H9 (cell line): Measurements from ENCODE around the gene NLRP14. TPM values are rescaled to one million over a fixed set of nuclear protein-coding genes. Genes with fewer than 3 reads are reported as not detected.

ENCODE experiments used
- DNase-seq: peaks from one replicate; pipeline ENCODE4 v3.0.0-alpha.2; 2017
- H2AFZ ChIP-seq: one replicate; pipeline ENCODE4 v1.6.1; 2013; ENCODE audit warnings: mild to moderate bottlenecking, low read length, control low read depth, moderate library complexity
- H2AK5ac ChIP-seq: 2 replicates; pipeline ENCODE4 v1.6.1; 2013; ENCODE audit warnings: low read length, control low read depth, mixed read lengths; ENCODE audit not compliant: insufficient read length
- H2BK120ac ChIP-seq: one replicate; pipeline ENCODE4 v1.6.1; 2013; ENCODE audit warnings: low read depth, mild to moderate bottlenecking, low read length, control low read depth, inconsistent platforms; ENCODE audit not compliant: poor library complexity, severe bottlenecking
- H2BK12ac ChIP-seq: 2 replicates; pipeline ENCODE4 v1.6.1; 2013; ENCODE audit warnings: low read length, control low read depth, mixed read lengths, low read depth; ENCODE audit not compliant: insufficient read length
- H2BK15ac ChIP-seq: 2 replicates; pipeline ENCODE4 v1.6.1; 2013; ENCODE audit warnings: low read depth, low read length, control low read depth
- H2BK20ac ChIP-seq: one replicate; pipeline ENCODE4 v1.6.1; 2013; ENCODE audit warnings: low read depth, mild to moderate bottlenecking, low read length, control low read depth, inconsistent platforms; ENCODE audit not compliant: poor library complexity, severe bottlenecking
- H2BK5ac ChIP-seq: 2 replicates; pipeline ENCODE4 v1.6.1; 2013; ENCODE audit warnings: low read length, control low read depth, mixed read lengths; ENCODE audit not compliant: insufficient read length
- H3K14ac ChIP-seq: 2 replicates; pipeline ENCODE4 v1.6.1; 2013; ENCODE audit warnings: low read length, control low read depth; ENCODE audit not compliant: insufficient read depth
- H3K18ac ChIP-seq: 2 replicates; pipeline ENCODE4 v1.6.1; 2013; ENCODE audit warnings: low read depth, mild to moderate bottlenecking, mixed read lengths, low read length, control low read depth; ENCODE audit not compliant: insufficient read length
- H3K23ac ChIP-seq: 2 replicates; pipeline ENCODE4 v1.6.1; 2013; ENCODE audit warnings: low read length, control low read depth, mixed read lengths, low read depth; ENCODE audit not compliant: insufficient read length
- H3K23me2 ChIP-seq: 2 replicates; pipeline ENCODE4 v1.6.1; 2013; ENCODE audit warnings: low read depth, mild to moderate bottlenecking, mixed read lengths, low read length, control low read depth; ENCODE audit not compliant: insufficient read length, poor library complexity, severe bottlenecking
- H3K27ac ChIP-seq: 2 replicates; pipeline ENCODE4 v1.5.1; 2013; ENCODE audit warnings: low read length, control low read depth, mixed read lengths, low read depth; ENCODE audit not compliant: insufficient read length
- H3K27me3 ChIP-seq: 2 replicates; pipeline ENCODE4 v1.6.1; 2013; ENCODE audit warnings: low read length, control low read depth, inconsistent platforms; ENCODE audit not compliant: insufficient read depth
- H3K4ac ChIP-seq: 2 replicates; pipeline ENCODE4 v1.6.1; 2013; ENCODE audit warnings: low read depth, mild to moderate bottlenecking, control low read depth, inconsistent platforms, low read length, moderate library complexity
- H3K4me1 ChIP-seq: 2 replicates; pipeline ENCODE4 v1.6.1; 2013; ENCODE audit warnings: low read length, control low read depth, inconsistent platforms; ENCODE audit not compliant: insufficient read depth
- H3K4me2 ChIP-seq: 2 replicates; pipeline ENCODE4 v1.6.1; 2013; ENCODE audit warnings: low read length, control low read depth, mixed read lengths; ENCODE audit not compliant: insufficient read length, insufficient read depth
- H3K56ac ChIP-seq: 2 replicates; pipeline ENCODE4 v1.6.1; 2013; ENCODE audit warnings: low read depth, mild to moderate bottlenecking, mixed read lengths, low read length, control low read depth; ENCODE audit not compliant: insufficient read length
- H3K79me1 ChIP-seq: 2 replicates; pipeline ENCODE4 v1.6.1; 2013; ENCODE audit warnings: low read depth, mild to moderate bottlenecking, moderate library complexity, low read length, control low read depth, inconsistent platforms; ENCODE audit not compliant: insufficient read depth, poor library complexity, severe bottlenecking
- H3K79me2 ChIP-seq: 2 replicates; pipeline ENCODE4 v1.6.1; 2013; ENCODE audit warnings: low read length, control low read depth, inconsistent platforms; ENCODE audit not compliant: insufficient read depth
- H3K9ac ChIP-seq: 2 replicates; pipeline ENCODE4 v1.6.1; 2013; ENCODE audit warnings: low read length, control low read depth, mixed read lengths; ENCODE audit not compliant: insufficient read length; ENCODE audit errors: extremely low read depth
- H3K9me3 ChIP-seq: one replicate; pipeline ENCODE4 v1.6.1; 2013; ENCODE audit warnings: low read depth, low read length, inconsistent platforms; ENCODE audit not compliant: control insufficient read depth
- H3T11ph ChIP-seq: one replicate; pipeline ENCODE4 v1.6.1; 2013; ENCODE audit warnings: mild to moderate bottlenecking, low read length, control low read depth, inconsistent platforms
- H4K20me1 ChIP-seq: one replicate; pipeline ENCODE4 v1.6.1; 2013; ENCODE audit not compliant: control insufficient read depth, insufficient read length, insufficient read depth
- H4K5ac ChIP-seq: 2 replicates; pipeline ENCODE4 v1.6.1; 2013; ENCODE audit warnings: low read depth, mild to moderate bottlenecking, mixed read lengths, low read length, control low read depth; ENCODE audit not compliant: insufficient read length
- H4K8ac ChIP-seq: replicated peaks from 2 replicates; pipeline ENCODE4 v1.6.1; 2013; ENCODE audit warnings: low read length, control low read depth, mixed read lengths, low read depth; ENCODE audit not compliant: insufficient read length
- H4K91ac ChIP-seq: 2 replicates; pipeline ENCODE4 v1.6.1; 2013; ENCODE audit warnings: low read depth, mild to moderate bottlenecking, moderate library complexity, mixed read lengths, low read length, control low read depth; ENCODE audit not compliant: insufficient read length
- H3K27ac Mint-ChIP-seq, 3 experiments: 2 replicates in 2 of 3; 3 replicates in 1 of 3; pipeline ENCODE4 v1.8.0; 2020 to 2021; ENCODE audit warnings: mixed read lengths in 3 of 3, mild to moderate bottlenecking in 1 of 3, moderate library complexity in 1 of 3
- H3K27me3 Mint-ChIP-seq: 2 replicates; pipeline ENCODE4 v1.8.0; 2021; ENCODE audit warnings: low read depth, mild to moderate bottlenecking, moderate library complexity, mixed read lengths
- H3K36me3 Mint-ChIP-seq, 3 experiments: 2 replicates in 2 of 3; 3 replicates in 1 of 3; pipeline ENCODE4 v1.8.0; 2020 to 2021; ENCODE audit warnings: low read depth in 3 of 3, mixed read lengths in 3 of 3; ENCODE audit not compliant: insufficient read depth in 1 of 3
- H3K4me1 Mint-ChIP-seq, 2 experiments: 2 replicates each; pipeline ENCODE4 v1.8.0; 2020; ENCODE audit warnings: mixed read lengths in 2 of 2
- H3K4me3 Mint-ChIP-seq, 2 experiments: 2 replicates in 1 of 2; 3 replicates in 1 of 2; pipeline ENCODE4 v1.8.0; 2020 to 2021; ENCODE audit warnings: mild to moderate bottlenecking in 2 of 2, mixed read lengths in 2 of 2, moderate library complexity in 1 of 2
- H3K9me3 Mint-ChIP-seq, 2 experiments: 2 replicates in 1 of 2; 3 replicates in 1 of 2; pipeline ENCODE4 v1.8.0; 2020; ENCODE audit warnings: mild to moderate bottlenecking in 2 of 2, mixed read lengths in 2 of 2, moderate library complexity in 1 of 2
- WGBS: extraction: QIAGEN DNeasy Blood & Tissue Kit; methylation state at CpG from one replicate; pipeline ENCODE4 v1.1.7; 2013; ENCODE audit warnings: missing lambda C conversion rate, low lambda C conversion rate, mixed read lengths; ENCODE audit not compliant: insufficient read length; ENCODE audit errors: extremely low coverage; 5-methylcytosine and 5-hydroxymethylcytosine counted together
- total RNA-seq: library from RNA; stranded (reverse); gene quantifications from 2 replicates; pipeline ENCODE4 v1.2.1, GENCODE V29; 2021
- TF ChIP-seq, protein P1 (sequence below): fragments of 200-600 bp; sonication (generic); conservative IDR thresholded peaks from 3 replicates; pipeline ENCODE4 v1.8.0; 2021; ENCODE audit warnings: antibody characterized with exemption, mild to moderate bottlenecking

The NLRP14 gene
- total RNA-seq, 1 experiment from 2014 or later = 0.07 TPM

DNA sequence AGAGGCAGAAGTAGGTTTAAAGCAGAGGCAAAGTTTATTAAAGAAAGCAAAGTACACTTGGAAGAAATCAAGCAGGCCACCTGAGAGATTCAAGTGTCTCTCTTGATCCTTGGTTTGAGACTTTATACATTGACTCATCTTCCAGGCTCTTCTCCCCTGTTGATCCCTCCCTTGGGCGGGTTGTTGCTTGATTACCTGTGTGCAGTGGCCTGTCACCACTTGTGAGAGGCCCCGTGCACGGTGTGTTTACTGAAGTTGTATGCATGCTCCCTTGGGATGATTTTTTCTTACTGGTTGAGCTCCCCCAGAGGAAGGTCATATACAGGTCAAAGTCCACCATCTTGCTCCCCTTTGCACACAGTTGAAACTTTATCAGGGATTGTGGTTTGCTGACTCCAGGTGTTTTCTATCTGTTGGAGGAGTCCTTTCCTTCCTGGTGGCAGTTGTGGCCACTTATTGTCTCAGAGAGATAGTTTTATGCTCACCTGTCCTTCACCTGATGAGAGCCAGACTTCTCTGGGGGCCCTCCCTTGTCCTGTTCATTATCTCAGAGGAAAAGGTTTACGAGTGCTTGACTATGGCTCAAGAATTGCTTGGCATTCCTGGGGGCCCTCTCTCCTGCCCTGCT, 52.2 kb downstream of the NLRP14 start:
- Histone ChIP-seq H3K23me2 (no peaks in the 10 kb centered on the region), H3K4me2 (no peak overlapping the region), H3K23ac (no peak overlapping the region), H3K56ac (no peak overlapping the region), H3K27me3 (no peaks in the 10 kb centered on the region), H3K18ac (no peak overlapping the region), H3K4ac (no peak overlapping the region), H4K5ac (no peak overlapping the region), H4K91ac (no peak overlapping the region), H3K14ac (no peak overlapping the region), H4K8ac (no peak overlapping the region), H2BK15ac (no peak overlapping the region), H3K79me1 (no peaks in the 10 kb centered on the region), H2BK12ac (no peak overlapping the region), H3K27ac (no peak overlapping the region), H3K79me2 (no peaks in the 10 kb centered on the region), H2BK5ac (no peak overlapping the region), H3T11ph (no peak overlapping the region), H3K9ac (no peak overlapping the region), H3K9me3 (no peaks in the 10 kb centered on the region), H2AK5ac (no peak overlapping the region), H2BK20ac (no peak overlapping the region), H2AFZ (no peak overlapping the region), H2BK120ac (no peak overlapping the region), H3K4me1 (no peaks in the 10 kb centered on the region; the same call in 1 of the 2 replicates), H4K20me1 (no peaks in the 10 kb centered on the region)
- Mint-ChIP-seq H3K27me3 (0 out of 2 replicates have a peak, but pooled peaks cover 2% of the 10 kb centered on the region), H3K4me1 (peaks cover 8 to 10% of the 10 kb centered on the region in 2 experiments), H3K9me3 (peaks cover 0 to 4% of the 10 kb centered on the region in 2 experiments; a peak in 4 of 5 replicates), H3K36me3 (peaks cover 0 to 3% (median 3%) of the 10 kb centered on the region in 3 experiments; a peak in 2 of 7 replicates), H3K27ac (peak overlapping the region in 1 of 3 experiments; percentile 50; a peak in 3 of 7 replicates), H3K4me3 (no peak overlapping the region)
- TF ChIP-seq, protein P1, sequence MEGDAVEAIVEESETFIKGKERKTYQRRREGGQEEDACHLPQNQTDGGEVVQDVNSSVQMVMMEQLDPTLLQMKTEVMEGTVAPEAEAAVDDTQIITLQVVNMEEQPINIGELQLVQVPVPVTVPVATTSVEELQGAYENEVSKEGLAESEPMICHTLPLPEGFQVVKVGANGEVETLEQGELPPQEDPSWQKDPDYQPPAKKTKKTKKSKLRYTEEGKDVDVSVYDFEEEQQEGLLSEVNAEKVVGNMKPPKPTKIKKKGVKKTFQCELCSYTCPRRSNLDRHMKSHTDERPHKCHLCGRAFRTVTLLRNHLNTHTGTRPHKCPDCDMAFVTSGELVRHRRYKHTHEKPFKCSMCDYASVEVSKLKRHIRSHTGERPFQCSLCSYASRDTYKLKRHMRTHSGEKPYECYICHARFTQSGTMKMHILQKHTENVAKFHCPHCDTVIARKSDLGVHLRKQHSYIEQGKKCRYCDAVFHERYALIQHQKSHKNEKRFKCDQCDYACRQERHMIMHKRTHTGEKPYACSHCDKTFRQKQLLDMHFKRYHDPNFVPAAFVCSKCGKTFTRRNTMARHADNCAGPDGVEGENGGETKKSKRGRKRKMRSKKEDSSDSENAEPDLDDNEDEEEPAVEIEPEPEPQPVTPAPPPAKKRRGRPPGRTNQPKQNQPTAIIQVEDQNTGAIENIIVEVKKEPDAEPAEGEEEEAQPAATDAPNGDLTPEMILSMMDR = no peak
- no peak for DNase-seq
- WGBS = no CpG with 5 or more reads among the region's 4 CpGs
